ENCODE results near the gene UNC80.

The UNC80 gene

GRCh38 chr2:209907746-209908145 is 136.1 kb downstream of the UNC80 start:
- H3K4me3 ChIP-seq, result no peak overlapping the region
- in situ Hi-C loops (cut with MboI; ENCODE audit: low sequenced_read_pairs), result no loop called here
- no peaks in the 10 kb centered on the region for H3K27me3 ChIP-seq (ENCODE audit: low read depth)
- H3K9me3 ChIP-seq, result no peaks in the 10 kb centered on the region
- no peaks in the 10 kb centered on the region for H3K4me1 ChIP-seq
- no peak for DNase-seq (ENCODE audit: low spot score in 2 of 2)
- H3K36me3 ChIP-seq (replicated peaks), result no peaks in the 10 kb centered on the region

GRCh38 chr2:209908511-209908910 is 136.9 kb downstream of the UNC80 start:
- Histone ChIP-seq H3K4me3 (no peak overlapping the region), H3K9me3 (no peaks in the 10 kb centered on the region), H3K27me3 (ENCODE audit: low read depth) (no peaks in the 10 kb centered on the region), H3K36me3 (replicated peaks) (no peaks in the 10 kb centered on the region), H3K4me1 (no peaks in the 10 kb centered on the region)
- in situ Hi-C loops (cut with MboI; ENCODE audit: low sequenced_read_pairs), result no loop called here
- no peak for DNase-seq (ENCODE audit: low spot score in 2 of 2)

- in situ Hi-C loops (cut with MboI; ENCODE audit: low sequenced_read_pairs), result no loop called here
These were observed 139.9 kb downstream of the UNC80 start for GRCh38 chr2:209911486-209911885.

GRCh38 chr2:209913786-209914345 is 142.2 kb downstream of the UNC80 start:
- H3K27me3 ChIP-seq (ENCODE audit: low read depth), result peaks cover 7% of the 10 kb centered on the region
- no peak for DNase-seq (ENCODE audit: low spot score in 2 of 2)
- no peaks in the 10 kb centered on the region for H3K36me3 ChIP-seq (replicated peaks)
- no peaks in the 10 kb centered on the region for H3K9me3 ChIP-seq
- H3K4me3 ChIP-seq, result no peak overlapping the region
- no peaks in the 10 kb centered on the region for H3K4me1 ChIP-seq
- in situ Hi-C loops (cut with MboI; ENCODE audit: low sequenced_read_pairs), result no loop called here

More at GRCh38 chr2:209911486-209911885, 139.9 kb downstream of the UNC80 start:
- H3K27me3 ChIP-seq (ENCODE audit: low read depth), result peaks cover 2% of the 10 kb centered on the region; the same call in 1 of the 2 replicates
- DNase-seq (ENCODE audit: low spot score in 2 of 2), result no peak
- H3K4me1 ChIP-seq, result no peaks in the 10 kb centered on the region
- no peaks in the 10 kb centered on the region for H3K9me3 ChIP-seq
- H3K36me3 ChIP-seq (replicated peaks), result no peaks in the 10 kb centered on the region
- H3K4me3 ChIP-seq, result no peak overlapping the region

- in situ Hi-C loops (cut with MboI; ENCODE audit: low sequenced_read_pairs), result no loop called here
- DNase-seq (ENCODE audit: low spot score in 2 of 2), result no peak
These were observed 145.6 kb downstream of the UNC80 start for GRCh38 chr2:209917154-209917771.

GRCh38 chr2:209918251-209918650 is 146.6 kb downstream of the UNC80 start:
- H3K27me3 ChIP-seq (ENCODE audit: low read depth), result peaks cover 13% of the 10 kb centered on the region
- no peak for DNase-seq (ENCODE audit: low spot score in 2 of 2)
- no peaks in the 10 kb centered on the region for H3K36me3 ChIP-seq (replicated peaks)
- no peaks in the 10 kb centered on the region for H3K9me3 ChIP-seq
- H3K4me1 ChIP-seq, result no peaks in the 10 kb centered on the region
- no peak overlapping the region for H3K4me3 ChIP-seq
- in situ Hi-C loops (cut with MboI; ENCODE audit: low sequenced_read_pairs), result no loop called here

More at GRCh38 chr2:209917154-209917771, 145.6 kb downstream of the UNC80 start:
- Histone ChIP-seq H3K4me1 (no peaks in the 10 kb centered on the region), H3K4me3 (no peak overlapping the region), H3K36me3 (replicated peaks) (no peaks in the 10 kb centered on the region), H3K9me3 (no peaks in the 10 kb centered on the region), H3K27me3 (ENCODE audit: low read depth) (peaks cover 13% of the 10 kb centered on the region)

GRCh38 chr2:209922116-209922515 is 150.5 kb downstream of the UNC80 start:
- no peaks in the 10 kb centered on the region for H3K36me3 ChIP-seq (replicated peaks)
- H3K4me1 ChIP-seq, result no peaks in the 10 kb centered on the region
- H3K27me3 ChIP-seq (ENCODE audit: low read depth), result peaks cover 5% of the 10 kb centered on the region
- no peaks in the 10 kb centered on the region for H3K9me3 ChIP-seq
- in situ Hi-C loops (cut with MboI; ENCODE audit: low sequenced_read_pairs), result no loop called here
- no peak for DNase-seq (ENCODE audit: low spot score in 2 of 2)
- H3K4me3 ChIP-seq, result no peak overlapping the region

GRCh38 chr2:209929369-209929768 is 157.7 kb downstream of the UNC80 start:
- in situ Hi-C loops (cut with MboI; ENCODE audit: low sequenced_read_pairs), result no loop called here
- H3K4me1 ChIP-seq, result no peaks in the 10 kb centered on the region
- H3K36me3 ChIP-seq (replicated peaks), result no peaks in the 10 kb centered on the region
- H3K27me3 ChIP-seq (ENCODE audit: low read depth), result peaks cover 16% of the 10 kb centered on the region
- no peak overlapping the region for H3K4me3 ChIP-seq
- H3K9me3 ChIP-seq, result no peaks in the 10 kb centered on the region
- DNase-seq (ENCODE audit: low spot score in 2 of 2), result no peak

GRCh38 chr2:209933499-209934483 is 162.2 kb downstream of the UNC80 start:
- Histone ChIP-seq H3K36me3 (replicated peaks) (no peaks in the 10 kb centered on the region), H3K4me3 (no peak overlapping the region), H3K4me1 (no peaks in the 10 kb centered on the region), H3K27me3 (ENCODE audit: low read depth) (peaks cover 11% of the 10 kb centered on the region), H3K9me3 (no peaks in the 10 kb centered on the region)
- DNase-seq (ENCODE audit: low spot score in 2 of 2), result no peak
- in situ Hi-C loops (cut with MboI; ENCODE audit: low sequenced_read_pairs), result no loop called here

- no peak overlapping the region for H3K4me3 ChIP-seq
- H3K36me3 ChIP-seq (replicated peaks), result no peaks in the 10 kb centered on the region
- in situ Hi-C loops (cut with MboI; ENCODE audit: low sequenced_read_pairs), result no loop called here
- no peaks in the 10 kb centered on the region for H3K9me3 ChIP-seq
- H3K27me3 ChIP-seq (ENCODE audit: low read depth), result peaks cover 2% of the 10 kb centered on the region
- DNase-seq (ENCODE audit: low spot score in 2 of 2), result no peak
- H3K4me1 ChIP-seq, result no peaks in the 10 kb centered on the region
These were observed 164.6 kb downstream of the UNC80 start for GRCh38 chr2:209936106-209936666.

- no peak for DNase-seq (ENCODE audit: low spot score in 2 of 2)
- in situ Hi-C loops (cut with MboI; ENCODE audit: low sequenced_read_pairs), result no loop called here
These were observed 166.3 kb downstream of the UNC80 start for GRCh38 chr2:209937893-209938292.

GRCh38 chr2:209938906-209939305 is 167.3 kb downstream of the UNC80 start:
- Histone ChIP-seq H3K27me3 (ENCODE audit: low read depth) (peaks cover 2% of the 10 kb centered on the region), H3K9me3 (no peaks in the 10 kb centered on the region), H3K4me3 (no peak overlapping the region), H3K4me1 (no peaks in the 10 kb centered on the region), H3K36me3 (replicated peaks) (no peaks in the 10 kb centered on the region)
- in situ Hi-C loops (cut with MboI; ENCODE audit: low sequenced_read_pairs), result no loop called here
- DNase-seq (ENCODE audit: low spot score in 2 of 2), result no peak

More at GRCh38 chr2:209937893-209938292, 166.3 kb downstream of the UNC80 start:
- H3K27me3 ChIP-seq (ENCODE audit: low read depth), result peaks cover 2% of the 10 kb centered on the region
- H3K36me3 ChIP-seq (replicated peaks), result no peaks in the 10 kb centered on the region
- H3K4me1 ChIP-seq, result no peaks in the 10 kb centered on the region
- no peak overlapping the region for H3K4me3 ChIP-seq
- H3K9me3 ChIP-seq, result no peaks in the 10 kb centered on the region

- Histone ChIP-seq H3K9me3 (no peaks in the 10 kb centered on the region), H3K4me1 (no peaks in the 10 kb centered on the region), H3K27me3 (ENCODE audit: low read depth) (peaks cover 5% of the 10 kb centered on the region), H3K36me3 (replicated peaks) (no peaks in the 10 kb centered on the region), H3K4me3 (no peak overlapping the region)
- DNase-seq (ENCODE audit: low spot score in 2 of 2), result no peak
- in situ Hi-C loops (cut with MboI; ENCODE audit: low sequenced_read_pairs), result no loop called here
These were observed 169.3 kb downstream of the UNC80 start for GRCh38 chr2:209940936-209941335.

Data from HAP-1 (cell line).